HepG2 (cell line): ENCODE measurements around the gene SLA2. TPM values are rescaled to one million over a fixed set of nuclear protein-coding genes. Genes with fewer than 3 reads are reported as not detected.

Experiments
- HNRNPL ChIP-seq: fragments of 200-400 bp; formaldehyde crosslinking; IDR thresholded peaks from 2 replicates; pipeline ENCODE4 v1.6.1; 2017; ENCODE audit warnings: mild to moderate bottlenecking, low read depth, low read length
- JARID2 ChIP-seq: sonication (generic); formaldehyde crosslinking; IDR thresholded peaks from 2 replicates; pipeline ENCODE4 v1.8.1; 2023; ENCODE audit warnings: missing genetic modification reagents, inconsistent platforms; ENCODE audit not compliant: insufficient replicate concordance
- MTF2 ChIP-seq: sonication (generic); formaldehyde crosslinking; IDR thresholded peaks from 2 replicates; pipeline ENCODE4 v1.5.0; 2020; ENCODE audit warnings: missing genetic modification reagents, borderline replicate concordance
- PITX1 ChIP-seq: sonication (generic); formaldehyde crosslinking; IDR thresholded peaks from 2 replicates; pipeline ENCODE4 v1.5.1; 2020; ENCODE audit warnings: mild to moderate bottlenecking, missing genetic modification reagents
- RBAK ChIP-seq: sonication (generic); formaldehyde crosslinking; IDR thresholded peaks from 2 replicates; pipeline ENCODE4 v1.5.1; 2020; ENCODE audit warnings: mild to moderate bottlenecking, missing genetic modification reagents
- USF2 ChIP-seq, 2 experiments: sonication (generic) in 1 of 2; formaldehyde crosslinking in 1 of 2; IDR thresholded peaks; 2 replicates each; pipeline versions ENCODE4 v1.5.1 to v1.6.1; 2011 to 2020; ENCODE audit warnings: borderline replicate concordance in 1 of 2, low read depth in 1 of 2, low read length in 1 of 2, mild to moderate bottlenecking in 1 of 2, missing genetic modification reagents in 1 of 2, moderate library complexity in 1 of 2
- ZBTB3 ChIP-seq: sonication (generic); formaldehyde crosslinking; IDR thresholded peaks from 2 replicates; pipeline ENCODE4 v1.4.0; 2020; ENCODE audit warnings: low read depth, mild to moderate bottlenecking, moderate library complexity, missing genetic modification reagents, borderline replicate concordance
- ZC3H13 ChIP-seq: sonication (generic); formaldehyde crosslinking; IDR thresholded peaks from 2 replicates; pipeline ENCODE4 v1.8.1; 2023; ENCODE audit warnings: mild to moderate bottlenecking, missing genetic modification reagents, moderate library complexity
- ZFP36 ChIP-seq: fragments of 150-350 bp; IDR thresholded peaks from 2 replicates; pipeline ENCODE4 v1.6.1; 2018; ENCODE audit warnings: borderline replicate concordance, low read length, low read depth; ENCODE audit not compliant: partially characterized antibody
- ZFP41 ChIP-seq: sonication (generic); formaldehyde crosslinking; IDR thresholded peaks from 2 replicates; pipeline ENCODE4 v1.4.0; 2020; ENCODE audit warnings: mild to moderate bottlenecking, missing genetic modification reagents, borderline replicate concordance
- ZKSCAN1 ChIP-seq: fragments of 150-350 bp; IDR thresholded peaks from 2 replicates; pipeline ENCODE4 v1.6.1; 2014; ENCODE audit warnings: low read length
- ZNF160 ChIP-seq: sonication (generic); formaldehyde crosslinking; IDR thresholded peaks from 2 replicates; pipeline ENCODE4 v1.8.0; 2022; ENCODE audit warnings: mild to moderate bottlenecking, inconsistent platforms, missing genetic modification reagents
- ZNF296 ChIP-seq: sonication (generic); formaldehyde crosslinking; conservative IDR thresholded peaks from 2 replicates; pipeline ENCODE4 v1.5.0; 2020; ENCODE audit warnings: mild to moderate bottlenecking, missing genetic modification reagents
- ZNF503 ChIP-seq: sonication (generic); formaldehyde crosslinking; IDR thresholded peaks from 2 replicates; pipeline ENCODE4 v1.4.0; 2020; ENCODE audit warnings: missing genetic modification reagents
- polyA plus RNA-seq, 8 experiments: library from polyadenylated mRNA; depleted of rRNA in 3 of 8; stranded (reverse) in 7 of 8; unstranded in 1 of 8; fragments of >200 nt; fragmentation: Illumina TruSeq in 4 of 8; extraction: Trizol in 4 of 8; gene quantifications; 2 replicates each; pipeline versions ENCODE4 v1.2.1 to v1.2.3, GENCODE V29; 2011 to 2016; ENCODE audit warnings: low read depth in 4 of 8, missing spikeins in 1 of 8, mixed read lengths in 1 of 8; ENCODE audit not compliant: insufficient read depth in 1 of 8
- total RNA-seq, 5 experiments: library from RNA; depleted of rRNA; stranded (reverse); fragments of >200 nt; fragmentation: Illumina TruSeq; extraction: Trizol; gene quantifications; 2 replicates each; pipeline ENCODE4 v1.2.3, GENCODE V29; 2016; ENCODE audit warnings: low read depth in 1 of 5
- TF ChIP-seq, protein P1 (sequence below): sonication (generic); formaldehyde crosslinking; IDR thresholded peaks from 2 replicates; pipeline ENCODE4 v1.4.0; 2020; ENCODE audit warnings: missing genetic modification reagents
- TF ChIP-seq, protein P2 (sequence below): sonication (generic); formaldehyde crosslinking; IDR thresholded peaks from 2 replicates; pipeline ENCODE4 v1.9.0; 2022; ENCODE audit warnings: low read depth, missing genetic modification reagents
- TF ChIP-seq, protein P3 (sequence below): conservative IDR thresholded peaks from 2 replicates; pipeline ENCODE4 v1.6.1; 2018; ENCODE audit warnings: missing genetic modification reagents

SLA2 gene
- total and polyA plus RNA-seq, 2 of the 13 experiments (the other 11 are each of a cell fraction or from before 2014, with no cell fraction given), result 1.6 to 3.6 TPM

DNA sequence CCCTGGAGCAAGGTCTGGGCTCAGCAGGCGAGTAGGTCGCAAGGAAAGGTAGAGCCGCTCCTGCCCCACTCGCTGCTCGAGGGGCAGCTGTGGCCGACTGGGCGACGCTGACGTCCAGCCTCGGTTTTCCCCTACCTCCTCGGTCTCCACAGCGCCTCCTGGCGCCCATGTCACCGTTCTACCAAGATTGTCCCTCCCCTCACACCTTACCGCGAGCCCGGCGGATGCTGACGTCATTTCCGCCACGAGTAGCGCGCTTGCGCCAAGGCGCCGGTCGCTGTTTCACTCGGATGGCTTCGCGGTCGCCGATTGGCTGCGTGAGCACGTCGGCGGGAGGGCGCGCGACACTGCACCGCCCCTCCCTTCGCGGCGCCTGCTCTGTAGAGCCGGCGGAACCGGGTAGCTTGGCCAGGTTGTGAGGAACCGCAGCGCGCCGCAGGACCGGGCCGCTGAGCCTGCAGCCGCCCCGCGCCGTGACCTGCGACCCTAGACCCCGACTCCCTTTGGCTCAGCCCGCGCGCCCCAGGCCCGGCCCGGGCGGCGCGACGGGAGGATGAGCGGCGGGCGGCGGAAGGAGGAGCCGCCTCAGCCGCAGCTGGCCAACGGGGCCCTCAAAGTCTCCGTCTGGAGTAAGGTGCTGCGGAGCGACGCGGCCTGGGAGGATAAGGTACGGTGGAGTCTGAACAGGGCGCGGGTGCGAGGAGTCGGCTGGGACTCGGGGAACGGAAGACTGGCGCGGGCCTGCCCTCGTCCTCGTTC lies 40.4 kb downstream of the SLA2 start, which contains the start of gene RAB5IF (continued):
- TF ChIP-seq ZBTB3 (CRISPR knock-in tag) (peak; percentile 74; the same call in 1 of the 2 replicates), ZNF503 (CRISPR knock-in tag) (peak; percentile 82; the same call in 1 of the 2 replicates), ZNF296 (CRISPR knock-in tag) (no peak), ZKSCAN1 (peak; percentile 55), JARID2 (CRISPR knock-in tag) (no peak), USF2 (IDR thresholded peaks at IDR 0.05; ENCODE audit: low read depth, low read length) (no peak), USF2 (CRISPR knock-in tag; IDR thresholded peaks at IDR 0.05; ENCODE audit: borderline replicate concordance) (no peak; the same call in 1 of the 2 replicates), MTF2 (no peak), PITX1 (CRISPR knock-in tag) (0 out of 2 replicates have a peak, but pooled peaks have one; percentile 84), ZC3H13 (CRISPR knock-in tag) (peak; percentile 83), ZNF160 (CRISPR knock-in tag) (peak; percentile 96), HNRNPL (peak; percentile 77; the same call in 1 of the 2 replicates), RBAK (CRISPR knock-in tag) (0 out of 2 replicates have a peak, but pooled peaks have one; percentile 72), ZFP41 (CRISPR knock-in tag) (peak; percentile 84; the same call in 1 of the 2 replicates), ZFP36 (no peak)
- TF ChIP-seq, protein P1, sequence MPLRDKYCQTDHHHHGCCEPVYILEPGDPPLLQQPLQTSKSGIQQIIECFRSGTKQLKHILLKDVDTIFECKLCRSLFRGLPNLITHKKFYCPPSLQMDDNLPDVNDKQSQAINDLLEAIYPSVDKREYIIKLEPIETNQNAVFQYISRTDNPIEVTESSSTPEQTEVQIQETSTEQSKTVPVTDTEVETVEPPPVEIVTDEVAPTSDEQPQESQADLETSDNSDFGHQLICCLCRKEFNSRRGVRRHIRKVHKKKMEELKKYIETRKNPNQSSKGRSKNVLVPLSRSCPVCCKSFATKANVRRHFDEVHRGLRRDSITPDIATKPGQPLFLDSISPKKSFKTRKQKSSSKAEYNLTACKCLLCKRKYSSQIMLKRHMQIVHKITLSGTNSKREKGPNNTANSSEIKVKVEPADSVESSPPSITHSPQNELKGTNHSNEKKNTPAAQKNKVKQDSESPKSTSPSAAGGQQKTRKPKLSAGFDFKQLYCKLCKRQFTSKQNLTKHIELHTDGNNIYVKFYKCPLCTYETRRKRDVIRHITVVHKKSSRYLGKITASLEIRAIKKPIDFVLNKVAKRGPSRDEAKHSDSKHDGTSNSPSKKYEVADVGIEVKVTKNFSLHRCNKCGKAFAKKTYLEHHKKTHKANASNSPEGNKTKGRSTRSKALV (CRISPR knock-in tag), result 0 out of 2 replicates have a peak, but pooled peaks have one; percentile 30
- TF ChIP-seq, protein P2, sequence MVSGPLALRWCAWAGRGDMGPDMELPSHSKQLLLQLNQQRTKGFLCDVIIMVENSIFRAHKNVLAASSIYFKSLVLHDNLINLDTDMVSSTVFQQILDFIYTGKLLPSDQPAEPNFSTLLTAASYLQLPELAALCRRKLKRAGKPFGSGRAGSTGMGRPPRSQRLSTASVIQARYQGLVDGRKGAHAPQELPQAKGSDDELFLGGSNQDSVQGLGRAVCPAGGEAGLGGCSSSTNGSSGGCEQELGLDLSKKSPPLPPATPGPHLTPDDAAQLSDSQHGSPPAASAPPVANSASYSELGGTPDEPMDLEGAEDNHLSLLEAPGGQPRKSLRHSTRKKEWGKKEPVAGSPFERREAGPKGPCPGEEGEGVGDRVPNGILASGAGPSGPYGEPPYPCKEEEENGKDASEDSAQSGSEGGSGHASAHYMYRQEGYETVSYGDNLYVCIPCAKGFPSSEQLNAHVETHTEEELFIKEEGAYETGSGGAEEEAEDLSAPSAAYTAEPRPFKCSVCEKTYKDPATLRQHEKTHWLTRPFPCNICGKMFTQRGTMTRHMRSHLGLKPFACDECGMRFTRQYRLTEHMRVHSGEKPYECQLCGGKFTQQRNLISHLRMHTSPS, result no peak; the same call in 1 of the 2 replicates
- TF ChIP-seq, protein P3, sequence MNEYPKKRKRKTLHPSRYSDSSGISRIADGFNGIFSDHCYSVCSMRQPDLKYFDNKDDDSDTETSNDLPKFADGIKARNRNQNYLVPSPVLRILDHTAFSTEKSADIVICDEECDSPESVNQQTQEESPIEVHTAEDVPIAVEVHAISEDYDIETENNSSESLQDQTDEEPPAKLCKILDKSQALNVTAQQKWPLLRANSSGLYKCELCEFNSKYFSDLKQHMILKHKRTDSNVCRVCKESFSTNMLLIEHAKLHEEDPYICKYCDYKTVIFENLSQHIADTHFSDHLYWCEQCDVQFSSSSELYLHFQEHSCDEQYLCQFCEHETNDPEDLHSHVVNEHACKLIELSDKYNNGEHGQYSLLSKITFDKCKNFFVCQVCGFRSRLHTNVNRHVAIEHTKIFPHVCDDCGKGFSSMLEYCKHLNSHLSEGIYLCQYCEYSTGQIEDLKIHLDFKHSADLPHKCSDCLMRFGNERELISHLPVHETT (CRISPR knock-in tag), result peak; percentile 96
